Inflammatory macrophage treated with lipopolysaccharide for 1 hour (primary cell): ENCODE results near the gene CNOT3.

ENCODE experiments used
- DNase-seq, 2 donors: peaks; one replicate each; pipeline ENCODE4 v3.0.0-alpha.2; 2020 to 2022

The CNOT3 gene

GRCh38 chr19:54196536-54196935 is 59.0 kb downstream of the CNOT3 start:
- peak in 1 of 2 donors; percentile 75 for DNase-seq

- DNase-seq = peak in 1 of 2 donors; percentile 34
Observed at GRCh38 chr19:54197121-54197520, 59.6 kb downstream of the CNOT3 start.

- no peak for DNase-seq
Observed at GRCh38 chr19:54199401-54199800, 61.8 kb downstream of the CNOT3 start.

- no peak for DNase-seq
Observed at GRCh38 chr19:54201172-54201701, 63.7 kb downstream of the CNOT3 start.

GRCh38 chr19:54201980-54202379 is 64.4 kb downstream of the CNOT3 start:
- no peak for DNase-seq

- no peak for DNase-seq
Observed at GRCh38 chr19:54203151-54203611, 65.6 kb downstream of the CNOT3 start.

- no peak for DNase-seq
Observed at GRCh38 chr19:54204767-54205468, 67.4 kb downstream of the CNOT3 start.
